ENCODE results near the gene SKI.
"Not testable (repeated sequence)": the region's sequence is repeated elsewhere in the genome, so short reads cannot be mapped to it uniquely, and the experiment has no call there.

Gene SKI

DNA sequence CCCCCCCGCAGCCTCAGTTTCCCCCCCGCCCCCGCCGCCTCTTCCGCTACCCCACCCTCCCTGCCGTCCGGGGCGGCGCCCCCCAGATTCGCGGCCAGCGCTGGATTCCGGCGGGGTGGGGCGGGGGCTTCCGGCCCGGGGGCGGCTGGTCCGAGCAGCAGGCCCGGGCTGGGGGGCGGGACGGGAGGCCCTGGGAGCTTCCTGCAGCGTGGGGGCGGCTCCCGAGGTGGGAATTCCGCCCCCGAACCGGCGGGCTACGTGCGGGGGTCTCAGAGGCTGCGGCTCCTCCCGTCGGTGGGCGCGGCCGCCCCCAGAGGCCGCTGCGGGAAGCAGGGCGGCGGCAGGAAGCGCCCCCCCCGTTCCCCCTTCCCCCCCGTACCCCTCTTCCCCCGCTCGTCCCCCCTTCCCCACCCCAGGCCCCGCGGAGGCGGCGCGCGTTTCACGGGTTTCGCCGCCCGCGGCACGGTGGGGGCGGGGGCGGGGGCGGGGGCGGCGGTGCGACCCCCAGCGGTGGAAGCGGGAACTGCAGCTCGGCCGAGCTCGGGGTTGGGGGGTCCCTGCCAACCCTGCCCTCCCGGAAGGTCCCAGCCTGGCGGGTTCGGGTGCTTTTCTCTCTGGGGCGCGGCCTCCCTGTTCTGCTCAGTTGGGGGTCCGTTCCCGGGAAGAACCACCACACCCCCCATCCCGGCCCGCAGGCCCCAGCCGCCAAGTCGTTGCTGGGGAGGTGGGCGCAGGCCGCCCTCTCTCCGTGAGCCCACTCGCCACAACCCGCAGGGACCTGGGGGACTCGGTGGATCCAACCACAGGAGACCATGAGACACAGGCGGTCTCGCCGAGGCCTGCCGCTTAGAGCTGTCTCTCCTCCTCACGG lies 86.9 kb downstream of the SKI start:
- in situ Hi-C loops (cut with MboI; ENCODE audit: low sequenced_read_pairs): no loop called here

DNA sequence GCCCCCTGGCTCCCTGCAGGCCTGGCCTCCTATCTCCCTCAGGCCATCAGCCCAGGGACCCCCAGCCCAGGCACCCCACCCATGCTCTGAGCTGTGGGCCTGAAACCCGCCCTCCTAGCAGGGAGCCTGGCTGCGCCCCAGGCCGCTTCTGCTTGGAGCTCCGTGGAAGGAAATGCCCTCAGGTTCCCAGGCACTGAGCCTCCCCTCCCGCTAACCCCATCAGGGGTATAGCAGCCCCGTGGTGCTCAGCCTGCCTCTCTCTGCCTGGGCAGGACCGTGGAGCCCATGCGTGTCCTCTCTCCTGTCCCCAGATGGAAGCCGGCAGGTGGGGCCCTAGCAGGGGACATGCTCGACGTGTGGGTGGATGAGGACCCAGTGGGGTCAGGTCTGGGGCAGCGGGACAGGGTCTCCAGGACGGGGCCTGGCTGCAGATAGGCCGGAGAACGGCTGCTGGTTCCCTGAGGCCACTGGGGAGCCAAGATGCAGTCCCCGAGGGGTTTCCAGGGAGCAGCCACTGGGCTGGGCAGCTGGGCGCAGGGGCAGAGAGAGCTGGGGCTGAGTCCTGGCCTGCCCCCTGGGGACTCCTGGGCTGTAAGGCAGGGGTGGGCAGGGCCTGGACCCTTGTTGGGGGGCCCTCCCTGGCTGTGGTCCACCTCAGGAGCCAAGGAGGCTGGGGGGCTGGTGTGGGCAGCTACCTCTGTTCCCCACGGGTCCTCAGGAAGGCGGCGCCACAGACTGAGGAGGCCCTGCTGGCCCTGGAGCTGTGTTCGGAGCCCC lies 87.7 kb downstream of the SKI start:
- in situ Hi-C loops (cut with MboI; ENCODE audit: low sequenced_read_pairs): no loop called here

DNA sequence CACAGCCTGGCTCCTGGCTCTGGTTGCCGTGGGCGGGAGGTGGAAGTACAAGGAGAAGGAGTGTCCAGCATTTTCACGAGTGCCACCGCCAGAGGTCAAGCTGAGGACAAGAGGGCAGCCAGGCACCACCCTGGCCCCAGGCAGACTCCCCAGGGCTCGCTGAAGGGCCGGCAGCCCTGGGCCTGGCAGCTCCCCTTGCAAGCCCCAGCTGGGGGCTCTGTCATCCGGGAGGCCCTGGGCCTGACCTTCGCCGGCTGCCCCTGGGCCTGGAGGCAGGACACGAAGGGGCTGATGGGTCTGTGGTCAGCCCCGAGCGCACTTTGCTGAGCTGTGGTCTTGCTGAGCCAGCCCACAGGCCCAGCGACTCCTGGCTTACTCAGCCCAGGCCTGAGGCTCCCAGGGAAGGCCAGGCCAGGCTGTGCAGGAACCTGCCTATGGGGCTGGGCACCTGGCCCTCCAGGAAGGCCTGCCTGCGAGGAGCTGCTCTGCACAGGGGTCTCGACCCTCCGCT lies 88.4 kb downstream of the SKI start:
- in situ Hi-C loops (cut with MboI; ENCODE audit: low sequenced_read_pairs): no loop called here

DNA sequence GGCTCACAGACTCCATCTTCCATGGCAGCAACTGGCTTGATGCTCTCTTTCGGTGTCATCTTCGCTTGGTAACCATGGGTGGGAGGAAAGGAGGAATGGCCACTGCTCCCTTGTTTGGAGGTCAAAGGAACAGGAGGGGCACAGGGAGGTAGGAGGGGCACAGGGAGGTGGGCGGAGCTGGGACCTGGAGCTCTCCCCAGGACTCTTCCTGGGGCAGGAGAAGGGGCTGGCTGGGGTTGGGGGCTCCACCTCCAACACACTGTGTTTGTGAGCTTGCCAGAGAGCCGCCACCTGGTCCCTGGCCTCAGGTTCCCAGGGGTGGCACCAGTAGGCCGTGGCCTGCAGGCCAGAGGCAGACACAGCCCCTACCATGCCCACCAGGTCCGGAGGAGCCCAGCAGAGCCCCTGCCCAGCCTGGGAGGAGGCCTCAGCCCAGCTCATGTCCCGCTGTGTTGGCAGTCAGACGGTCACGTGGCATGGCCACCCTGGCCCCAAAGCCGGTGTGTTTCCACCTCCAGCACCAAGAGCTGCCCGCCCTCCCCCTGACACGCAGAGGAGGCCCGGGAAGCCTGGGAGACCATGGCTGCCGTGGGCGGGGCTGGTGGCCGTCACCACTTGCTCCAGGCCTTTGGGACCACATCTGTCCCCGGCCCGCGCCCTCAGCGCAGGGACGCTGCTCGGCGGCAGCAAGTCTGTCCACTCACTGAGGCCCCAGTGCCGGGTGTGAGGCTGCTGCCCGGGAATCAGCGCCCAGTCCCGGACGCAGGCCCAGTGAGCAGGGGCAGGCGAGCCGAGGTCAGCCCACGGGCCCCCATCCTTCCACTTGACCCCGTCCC lies 89.3 kb downstream of the SKI start:
- in situ Hi-C loops (cut with MboI; ENCODE audit: low sequenced_read_pairs): no loop called here

DNA sequence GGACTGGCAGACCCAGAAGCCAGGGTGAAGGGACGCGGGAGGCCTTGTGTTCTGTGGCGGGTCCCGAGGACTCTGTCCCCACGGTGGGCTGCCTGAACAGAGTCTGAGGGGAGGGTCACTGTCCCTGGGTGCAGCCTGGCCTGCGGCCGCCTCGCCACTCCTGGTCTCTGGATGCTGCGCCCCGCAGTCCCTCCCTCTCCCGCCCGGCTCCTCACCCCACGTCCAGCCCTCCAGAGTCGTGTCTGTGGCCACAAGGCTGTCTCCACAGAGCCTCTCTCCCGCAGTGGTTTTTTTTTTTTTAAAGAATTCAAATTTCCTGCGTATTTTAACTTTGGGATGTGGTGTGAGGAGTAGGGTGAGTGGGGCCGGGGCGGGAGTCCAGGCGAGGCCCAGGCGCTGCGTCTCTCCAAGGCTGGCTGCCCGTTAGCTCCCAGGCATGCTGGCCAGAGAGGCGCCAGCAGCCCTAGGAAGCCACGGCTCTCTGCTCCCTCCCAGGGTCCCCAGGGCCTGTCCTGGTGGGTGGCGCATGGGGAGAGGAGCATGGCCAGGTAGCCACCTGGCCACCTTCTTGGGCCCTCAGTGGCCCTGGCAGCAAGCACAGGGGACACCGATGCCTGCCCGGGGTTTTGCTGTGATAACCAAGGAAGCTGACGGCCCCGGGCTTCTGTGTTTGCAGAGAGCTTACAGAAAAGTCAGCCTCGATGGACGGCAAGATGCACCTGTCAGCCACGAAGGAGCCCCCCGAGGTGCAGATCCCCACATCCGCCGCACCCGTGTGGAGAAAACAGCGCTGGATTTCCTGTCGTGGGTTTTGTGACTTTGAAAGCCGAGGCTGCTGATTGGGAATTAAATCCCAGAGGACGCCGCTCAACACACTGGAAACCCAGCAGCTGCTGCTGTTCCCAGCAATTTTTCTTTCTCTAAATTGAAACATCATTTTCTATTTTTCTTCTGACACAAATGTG lies 90.5 kb downstream of the SKI start:
- in situ Hi-C loops (cut with MboI; ENCODE audit: low sequenced_read_pairs): no loop called here

DNA sequence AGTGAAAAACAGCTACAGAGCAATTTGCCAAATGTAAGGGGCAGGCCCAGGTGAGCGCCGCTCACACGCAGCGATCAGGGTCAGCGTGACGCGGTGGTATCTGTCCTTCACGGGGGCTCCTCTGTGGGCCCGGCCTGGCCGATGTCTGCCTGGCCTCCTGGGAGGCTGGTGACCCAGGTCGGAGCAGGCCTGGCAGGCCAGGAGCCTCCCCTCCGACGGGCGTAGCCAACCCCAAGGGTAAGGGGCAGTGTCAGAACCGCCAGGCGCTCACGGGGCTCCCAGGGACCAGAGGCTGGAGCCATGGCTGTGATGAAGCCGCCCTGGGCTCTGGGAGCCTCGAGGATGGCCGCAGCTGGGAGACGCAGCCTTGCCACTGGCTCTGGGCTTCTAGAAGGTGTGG lies 91.2 kb downstream of the SKI start:
- in situ Hi-C loops (cut with MboI; ENCODE audit: low sequenced_read_pairs): no loop called here

DNA sequence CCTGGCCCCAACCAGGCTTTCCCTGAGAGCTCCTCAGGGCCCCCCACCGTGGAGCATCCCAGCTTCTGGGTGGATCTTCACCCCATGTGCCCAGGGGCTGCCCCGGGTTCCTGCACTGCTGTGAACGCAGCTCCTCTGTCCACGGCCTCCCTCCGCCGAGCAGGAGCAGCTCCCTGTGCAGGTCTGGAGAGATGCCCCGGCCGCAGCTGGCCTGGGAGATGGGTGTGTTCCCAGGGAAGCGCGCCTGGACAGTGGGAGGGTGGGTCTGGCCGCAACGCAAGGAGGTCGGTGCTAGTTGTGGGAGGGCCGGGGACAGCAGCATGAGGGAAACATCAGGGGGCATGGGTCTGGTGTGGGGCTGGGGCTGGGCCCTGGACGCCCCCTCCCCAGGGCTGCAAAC lies 91.9 kb downstream of the SKI start:
- in situ Hi-C loops (cut with MboI; ENCODE audit: low sequenced_read_pairs): no loop called here

DNA sequence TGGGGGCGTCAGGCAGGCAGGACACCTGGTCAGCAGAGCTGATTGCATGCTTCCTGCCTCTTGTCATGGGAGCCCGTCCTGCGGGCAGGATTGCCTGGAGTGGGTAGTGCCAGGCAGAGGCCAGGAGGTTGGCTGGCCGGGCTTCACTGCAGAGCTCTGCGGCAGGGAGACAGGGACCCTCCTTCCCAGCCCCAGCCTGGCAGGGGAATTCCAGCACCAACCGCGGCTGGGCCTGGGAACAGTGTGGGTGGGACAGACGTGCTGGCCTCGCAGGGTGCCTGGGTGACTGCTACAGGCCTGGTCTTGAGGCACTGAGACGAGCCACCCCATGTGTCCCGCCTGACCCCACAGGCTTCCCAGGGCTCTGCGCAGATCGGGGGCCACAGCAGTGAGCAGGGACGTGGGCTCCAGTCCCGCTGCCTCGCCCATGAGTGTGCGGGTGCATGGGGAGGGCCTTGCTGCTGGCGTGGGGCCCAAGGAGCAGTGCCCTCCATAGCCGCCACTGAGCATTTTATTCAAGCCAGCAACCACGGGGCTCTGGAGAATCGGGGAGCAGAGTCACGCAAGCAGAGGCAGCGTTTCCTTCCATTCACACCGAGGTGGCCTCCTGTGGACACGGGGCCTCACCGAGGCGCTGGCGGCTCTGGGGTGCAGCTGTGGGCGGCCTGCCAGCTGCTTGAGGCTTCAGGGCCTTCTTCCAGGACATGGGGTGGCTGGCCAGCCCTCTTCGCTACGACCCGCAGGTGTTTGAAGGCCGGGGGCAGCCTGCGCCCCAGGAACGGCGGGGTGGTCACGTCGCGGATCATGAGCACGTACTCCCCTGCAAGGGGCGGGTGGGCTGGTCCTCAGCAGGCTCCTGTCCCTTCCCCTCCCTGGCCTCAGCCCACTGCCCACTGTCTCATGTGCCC lies 92.9 kb downstream of the SKI start:
- in situ Hi-C loops (cut with MboI; ENCODE audit: low sequenced_read_pairs): no loop called here

DNA sequence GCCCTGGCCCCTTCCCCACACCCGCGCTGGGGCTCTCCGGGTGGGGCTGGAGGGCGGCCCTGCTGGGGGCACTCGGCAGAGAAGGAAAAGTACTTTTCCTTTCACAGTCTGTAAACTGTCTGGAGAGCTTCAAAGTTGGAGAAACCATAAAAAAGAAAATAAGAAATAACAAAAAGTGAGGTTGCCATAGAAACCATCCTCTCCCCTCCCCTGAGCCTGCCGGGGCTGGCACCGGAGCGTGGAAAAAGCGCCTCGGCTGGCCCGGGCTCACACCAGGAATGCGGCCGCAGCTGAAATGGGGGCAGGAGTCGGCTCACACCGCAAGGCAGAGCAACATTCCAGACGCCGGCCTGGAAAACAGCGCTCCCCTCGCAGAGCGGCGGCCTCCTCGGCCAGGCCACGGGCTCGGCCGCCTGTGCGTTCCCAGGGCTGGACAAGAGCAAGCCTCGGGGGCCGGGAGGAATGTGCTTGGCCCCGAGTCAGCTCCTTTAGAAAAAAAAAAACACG lies 94.0 kb downstream of the SKI start:
- in situ Hi-C loops (cut with MboI; ENCODE audit: low sequenced_read_pairs): no loop called here

DNA sequence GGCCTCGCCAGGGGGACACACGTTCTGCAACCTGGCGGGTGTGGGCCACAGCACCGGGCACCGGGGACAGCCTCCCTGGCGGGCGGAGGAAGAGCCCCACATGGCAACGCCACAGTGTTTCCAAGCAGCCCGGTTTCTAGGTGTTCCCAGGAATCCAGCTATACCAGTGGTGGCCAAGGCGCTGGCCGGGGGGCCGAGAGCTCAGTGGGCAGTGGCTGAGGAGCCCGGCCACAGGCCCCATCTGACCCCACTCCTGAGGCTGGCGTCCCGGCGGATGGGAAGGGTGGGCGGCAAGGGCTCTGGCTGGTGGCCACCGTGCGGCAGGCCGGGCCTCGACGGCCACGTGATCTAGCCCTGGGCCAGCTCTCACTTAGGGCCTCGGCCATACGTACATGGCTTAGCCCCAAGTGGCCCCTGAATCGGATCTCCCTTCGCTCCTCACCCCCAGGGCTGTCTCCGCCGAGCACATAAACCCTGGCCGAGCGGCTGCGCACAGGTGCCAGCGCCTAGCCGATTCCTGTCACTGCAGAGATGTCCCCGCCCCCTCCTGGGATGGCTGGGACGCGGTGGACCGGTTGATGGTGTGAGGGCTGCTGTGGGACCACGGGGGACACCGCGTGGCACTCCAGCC lies 94.6 kb downstream of the SKI start:
- in situ Hi-C loops (cut with MboI; ENCODE audit: low sequenced_read_pairs): no loop called here

DNA sequence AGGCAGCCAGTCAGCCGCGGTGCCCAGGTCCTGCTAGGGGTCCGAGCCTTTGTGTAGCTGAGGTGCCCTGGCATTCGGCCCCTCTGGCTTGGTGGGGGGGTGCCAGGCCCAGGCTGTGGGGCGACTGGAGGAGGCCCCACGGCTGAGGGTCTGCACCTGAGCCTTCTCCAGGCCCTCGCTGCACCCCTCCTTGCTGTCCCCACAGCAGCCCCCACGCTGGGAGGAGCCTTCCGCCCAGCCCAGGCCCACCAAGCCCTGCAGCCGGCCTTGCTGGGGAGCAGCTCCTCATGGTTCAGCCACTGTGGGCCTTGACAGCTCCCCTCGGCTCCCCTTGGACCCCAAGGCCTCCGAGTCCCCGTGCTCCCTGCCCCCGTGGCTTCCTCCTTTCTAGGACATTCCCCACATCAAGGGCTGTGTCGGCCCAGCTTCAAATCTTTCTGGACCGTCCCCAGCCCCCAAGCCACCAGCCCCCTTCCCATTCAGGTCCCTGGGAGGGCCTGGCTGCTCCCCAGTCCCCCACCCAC lies 95.4 kb downstream of the SKI start:
- in situ Hi-C loops (cut with MboI; ENCODE audit: low sequenced_read_pairs): no loop called here

DNA sequence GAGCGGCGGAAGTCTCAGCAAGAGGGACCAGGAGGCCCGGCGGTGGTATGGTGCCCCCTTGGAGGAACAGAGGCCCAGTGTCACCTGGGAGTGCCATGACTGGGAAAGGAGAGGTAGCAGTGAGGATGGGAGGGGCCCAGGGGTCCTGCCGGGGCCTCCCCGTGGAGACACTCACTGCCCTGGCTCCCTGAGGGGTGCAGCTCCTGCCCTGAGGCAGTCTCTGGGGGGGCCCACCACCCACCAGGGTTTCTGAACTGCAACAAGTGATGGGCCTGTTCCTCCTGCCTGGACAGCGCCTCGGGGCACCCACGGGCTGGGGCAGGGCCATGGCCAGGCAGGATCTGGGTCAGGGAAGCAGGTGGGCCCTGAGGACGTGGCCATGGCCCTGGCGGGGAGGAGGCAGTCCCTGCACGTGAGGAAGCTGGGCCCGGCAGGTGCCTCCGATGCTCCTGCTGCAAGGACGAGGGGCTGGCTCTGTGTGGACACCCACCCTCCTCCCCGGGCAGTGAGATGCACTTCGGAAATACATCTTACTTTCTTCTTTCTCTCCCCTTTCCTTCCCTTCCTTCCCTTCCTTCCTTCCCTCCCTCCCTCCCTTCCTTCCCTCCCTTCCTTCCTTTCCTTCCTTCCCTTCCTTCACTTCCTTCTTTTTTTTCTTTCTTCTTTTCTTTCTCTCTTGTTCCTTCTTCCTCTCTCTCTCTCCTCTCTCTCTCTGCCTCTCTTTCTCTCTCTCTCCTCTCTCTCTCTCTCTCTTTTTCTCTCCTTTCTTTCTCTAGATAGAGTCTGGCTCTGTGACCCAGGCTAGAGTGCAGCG lies 96.6 kb downstream of the SKI start:
- in situ Hi-C loops (cut with MboI; ENCODE audit: low sequenced_read_pairs): no loop called here

DNA sequence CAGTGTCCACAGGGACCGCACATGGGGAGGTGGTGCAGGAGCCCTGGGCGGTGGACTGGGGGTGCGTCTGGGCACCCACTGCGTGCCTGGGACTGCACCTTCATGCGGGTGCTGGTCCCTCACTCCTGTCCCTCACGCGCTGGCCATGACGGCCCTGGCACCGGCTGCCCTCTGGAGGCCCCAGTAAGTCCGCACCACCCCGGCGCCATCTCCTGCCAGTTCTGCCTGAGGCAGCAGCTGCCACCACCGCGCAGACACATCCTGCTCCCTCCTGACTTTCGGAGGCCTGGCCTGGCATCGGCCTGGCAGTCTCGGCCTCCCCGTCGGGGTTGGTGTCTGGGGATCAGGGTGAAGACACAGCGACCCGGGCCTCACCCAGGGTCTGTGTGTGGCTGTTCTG lies 98.4 kb downstream of the SKI start:
- in situ Hi-C loops (cut with MboI; ENCODE audit: low sequenced_read_pairs): no loop called here

DNA sequence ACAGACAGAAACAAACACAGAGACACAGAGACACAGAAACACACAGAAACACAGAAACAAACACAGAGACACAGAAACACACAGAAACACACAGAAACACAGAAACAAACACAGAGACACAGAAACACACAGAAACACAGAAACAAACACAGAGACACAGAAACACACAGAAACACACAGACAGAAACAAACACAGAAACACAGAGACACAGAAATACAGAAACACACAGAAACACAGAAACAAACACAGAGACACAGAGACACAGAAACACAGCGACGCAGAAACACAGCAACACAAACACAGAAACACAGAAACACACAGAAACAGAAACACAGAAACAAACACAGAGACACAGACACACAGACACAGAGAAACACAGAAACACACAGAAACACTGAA lies 99.0 kb downstream of the SKI start:
- in situ Hi-C loops (cut with MboI; ENCODE audit: low sequenced_read_pairs): not testable (repeated sequence)

DNA sequence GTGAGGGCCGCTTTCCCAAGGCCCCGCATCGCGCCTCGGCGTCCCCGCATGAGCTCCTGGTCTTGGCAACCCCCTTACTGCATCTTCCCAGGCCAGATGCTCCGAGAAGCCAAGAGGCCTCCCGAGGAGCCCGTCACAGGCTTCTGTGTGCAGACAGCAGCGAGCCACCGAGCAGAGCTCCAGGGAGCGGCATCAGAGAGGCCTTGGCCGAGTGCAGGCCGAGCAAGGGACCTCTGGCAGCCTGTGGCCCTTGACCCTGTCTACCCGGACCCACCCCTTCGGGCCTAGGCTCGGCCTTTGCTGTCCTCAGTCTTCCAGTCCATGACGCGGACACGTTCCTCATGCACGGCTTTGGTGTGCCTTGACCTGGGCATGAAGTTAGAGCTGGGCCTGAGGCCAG lies 99.7 kb downstream of the SKI start:
- in situ Hi-C loops (cut with MboI; ENCODE audit: low sequenced_read_pairs): no loop called here

DNA sequence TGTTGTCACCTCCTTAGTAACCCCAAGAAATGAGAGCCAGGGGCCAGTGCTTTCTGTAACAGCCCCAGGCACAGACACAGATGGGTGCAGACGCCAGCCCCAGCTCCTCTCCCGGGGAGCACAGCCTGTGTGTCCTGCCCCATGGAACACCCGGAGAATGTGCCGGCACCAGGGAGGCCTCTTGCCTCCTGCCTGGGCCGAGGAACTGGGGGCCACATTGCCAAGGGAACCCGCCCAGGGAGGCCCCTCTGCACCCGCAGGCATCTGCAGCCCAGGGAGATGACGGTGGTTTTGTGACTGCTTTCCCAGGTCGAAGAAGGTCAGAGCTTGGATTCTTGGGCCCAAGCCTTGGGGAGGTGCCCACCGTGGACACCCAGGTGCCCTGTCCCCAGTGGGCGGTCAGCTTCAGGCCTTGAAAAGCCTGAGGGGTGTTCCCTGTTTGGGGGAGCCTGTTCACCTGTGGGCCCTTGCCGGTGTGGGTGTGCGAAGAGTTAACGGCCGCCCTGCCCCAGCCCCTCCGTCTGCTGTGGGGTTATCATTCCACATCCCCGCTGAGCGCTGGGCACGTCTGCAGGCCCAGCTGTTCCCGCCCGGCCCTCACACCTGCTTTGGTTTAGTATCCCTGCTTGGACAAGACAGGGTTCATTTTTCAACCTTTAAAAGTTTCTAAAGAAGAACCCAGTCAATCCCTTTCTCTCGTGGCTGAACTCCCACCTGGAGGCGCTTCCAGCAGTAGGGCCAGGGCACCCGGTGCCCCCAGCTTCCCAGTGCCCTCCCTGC lies 100.7 kb downstream of the SKI start:
- in situ Hi-C loops (cut with MboI; ENCODE audit: low sequenced_read_pairs): no loop called here
